Neural cell (in vitro differentiated cells): ENCODE data around the gene ADORA1. TPM values are rescaled to one million over a fixed set of nuclear protein-coding genes. Genes with fewer than 3 reads are reported as not detected.

Source experiments
- H2AFZ ChIP-seq: fragments of 200-600, 300-800 bp; sonication (generic), shearing (Covaris generic); 2 replicates; pipeline ENCODE4 v1.6.0; 2014; ENCODE audit warnings: low read depth, mild to moderate bottlenecking, antibody characterized with exemption, low read length, moderate library complexity
- H3F3A ChIP-seq: fragments of 200-600 bp; shearing (Covaris generic); 2 replicates; pipeline ENCODE4 v1.6.1; 2016; ENCODE audit warnings: mild to moderate bottlenecking, moderate library complexity, mixed read lengths, antibody characterized with exemption, low read length; ENCODE audit not compliant: insufficient read depth, poor library complexity, severe bottlenecking
- H3K27ac ChIP-seq: fragments of 200-600, 300-800 bp; sonication (generic), shearing (Covaris generic); 2 replicates; pipeline ENCODE4 v1.5.1; 2014; ENCODE audit warnings: mild to moderate bottlenecking, low read length, moderate library complexity
- H3K27me3 ChIP-seq: fragments of 300-800, 200-600 bp; sonication (generic), shearing (Covaris generic); 2 replicates; pipeline ENCODE4 v1.6.0; 2014; ENCODE audit warnings: mild to moderate bottlenecking, low read depth, low read length, moderate library complexity; ENCODE audit not compliant: insufficient read depth
- H3K36me3 ChIP-seq: fragments of 300-800, 200-600 bp; sonication (generic), shearing (Covaris generic); 2 replicates; pipeline ENCODE4 v1.5.1; 2014; ENCODE audit warnings: mild to moderate bottlenecking, antibody characterized with exemption, low read length, moderate library complexity; ENCODE audit not compliant: insufficient read depth
- H3K4me2 ChIP-seq: fragments of 300-800, 200-600 bp; sonication (generic), shearing (Covaris generic); 2 replicates; pipeline ENCODE4 v1.6.0; 2014; ENCODE audit warnings: mild to moderate bottlenecking, low read length
- H3K4me3 ChIP-seq: fragments of 300-800, 200-600 bp; sonication (generic), shearing (Covaris generic); 2 replicates; pipeline ENCODE4 v1.5.1; 2014; ENCODE audit warnings: mild to moderate bottlenecking, low read length, moderate library complexity
- H3K79me2 ChIP-seq: fragments of 200-600 bp; shearing (Covaris generic); replicated peaks from 2 replicates; pipeline ENCODE4 v1.6.0; 2014; ENCODE audit warnings: mild to moderate bottlenecking, low read length, moderate library complexity; ENCODE audit not compliant: insufficient read depth
- H3K9ac ChIP-seq: fragments of 300-800, 200-600 bp; sonication (generic), shearing (Covaris generic); 2 replicates; pipeline ENCODE4 v1.6.1; 2016; ENCODE audit warnings: mild to moderate bottlenecking, low read length, mixed read lengths
- H3K9me2 ChIP-seq: fragments of 200-600 bp; shearing (Covaris generic); 2 replicates; pipeline ENCODE4 v1.6.1; 2016; ENCODE audit warnings: mild to moderate bottlenecking, low read length, mixed read lengths; ENCODE audit not compliant: insufficient read depth
- H3K9me3 ChIP-seq: fragments of 200-600, 300-800 bp; sonication (generic), shearing (Covaris generic); 2 replicates; pipeline ENCODE4 v1.6.1; 2016; ENCODE audit warnings: mild to moderate bottlenecking, mixed run types, low read length, moderate library complexity, mixed read lengths
- H4K20me1 ChIP-seq: fragments of 200-600 bp; shearing (Covaris generic); 2 replicates; pipeline ENCODE4 v1.6.1; 2016; ENCODE audit warnings: mild to moderate bottlenecking, mixed run types; ENCODE audit not compliant: insufficient read depth
- EP300 ChIP-seq: fragments of 450-650 bp; conservative IDR thresholded peaks from 2 replicates; pipeline ENCODE4 v1.6.1; 2014; ENCODE audit warnings: antibody characterized with exemption, mild to moderate bottlenecking, moderate library complexity; ENCODE audit not compliant: poor library complexity, severe bottlenecking
- EZH2 ChIP-seq: fragments of 200-600, 300-800 bp; shearing (Covaris generic), sonication (generic); IDR thresholded peaks from 2 replicates; pipeline ENCODE4 v1.6.1; 2014; ENCODE audit warnings: antibody characterized with exemption, low read length, borderline replicate concordance, mild to moderate bottlenecking; ENCODE audit not compliant: insufficient read depth, poor library complexity, severe bottlenecking
- MXI1 ChIP-seq: fragments of 450-650 bp; conservative IDR thresholded peaks from 2 replicates; pipeline ENCODE4 v1.6.1; 2014; ENCODE audit warnings: antibody characterized with exemption, mild to moderate bottlenecking; ENCODE audit not compliant: poor library complexity, severe bottlenecking
- POLR2AphosphoS5 ChIP-seq: IDR thresholded peaks from 2 replicates; pipeline ENCODE4 v1.6.1; 2012
- RAD21 ChIP-seq: fragments of 450-650 bp; conservative IDR thresholded peaks from 2 replicates; pipeline ENCODE4 v1.6.1; 2014; ENCODE audit warnings: antibody characterized with exemption, mild to moderate bottlenecking, moderate library complexity
- SMC3 ChIP-seq: fragments of 450-650 bp; conservative IDR thresholded peaks from 2 replicates; pipeline ENCODE4 v1.6.1; 2014; ENCODE audit warnings: antibody characterized with exemption, mild to moderate bottlenecking, moderate library complexity; ENCODE audit not compliant: poor library complexity
- TAF1 ChIP-seq: IDR thresholded peaks from 2 replicates; pipeline ENCODE4 v1.6.1; 2012; ENCODE audit warnings: low read depth
- polyA plus RNA-seq: library from polyadenylated mRNA; depleted of rRNA; stranded (reverse); fragments of >200 nt; gene quantifications from 2 replicates; pipeline ENCODE4 v1.2.3, GENCODE V29; 2014
- TF ChIP-seq, protein P1 (sequence below): IDR thresholded peaks from 2 replicates; pipeline ENCODE4 v1.6.1; 2012; ENCODE audit warnings: borderline replicate concordance
- TF ChIP-seq, protein P2 (sequence below): fragments of 450-650 bp; IDR thresholded peaks from 2 replicates; pipeline ENCODE4 v1.5.1; 2014; ENCODE audit warnings: antibody characterized with exemption, mild to moderate bottlenecking, moderate library complexity; ENCODE audit not compliant: poor library complexity, severe bottlenecking

Gene ADORA1
- polyA plus RNA-seq, 1 donor from 2014 or later: 7.2 TPM

DNA sequence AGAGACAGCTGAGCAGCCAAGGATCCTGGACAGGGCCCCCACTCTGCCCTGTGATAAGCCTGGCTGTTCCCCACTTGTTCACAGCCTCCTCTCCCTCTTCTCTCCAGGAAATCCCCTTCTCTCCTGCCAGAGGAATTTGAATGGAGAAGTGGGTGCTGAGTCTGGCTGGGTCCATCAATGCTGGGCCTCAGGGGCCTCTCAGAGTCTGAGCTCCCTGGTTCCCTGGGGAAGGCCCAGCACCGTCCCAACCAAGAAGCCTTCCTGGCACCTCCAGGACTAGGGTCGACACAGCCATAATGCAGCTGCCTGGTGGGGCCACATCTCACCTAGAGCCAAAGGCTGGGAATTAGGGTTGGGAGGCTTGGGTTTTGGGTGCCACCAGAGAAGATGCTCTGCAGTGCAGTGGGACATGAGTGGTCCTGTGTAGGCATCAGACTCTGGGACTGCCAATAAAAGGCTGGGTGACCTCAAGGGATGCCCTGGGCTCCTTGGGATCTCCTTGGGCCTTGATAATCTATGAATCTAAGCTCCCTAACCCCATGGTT, 45.6 kb downstream of the ADORA1 start:
- Histone ChIP-seq H4K20me1 (no peaks in the 10 kb centered on the region), H3K36me3 (no peaks in the 10 kb centered on the region), H3K4me2 (no peak overlapping the region), H3K27me3 (no peaks in the 10 kb centered on the region), H3K79me2 (no peaks in the 10 kb centered on the region), H2AFZ (no peak overlapping the region), H3K27ac (no peak overlapping the region), H3K9me2 (no peaks in the 10 kb centered on the region), H3F3A (no peaks in the 10 kb centered on the region), H3K9ac (no peak overlapping the region), H3K4me3 (no peak overlapping the region), H3K9me3 (no peaks in the 10 kb centered on the region)
- TF ChIP-seq MXI1 (no peak), EZH2 (no peak), SMC3 (no peak), POLR2AphosphoS5 (no peak), EP300 (no peak)
- TF ChIP-seq, protein P1, sequence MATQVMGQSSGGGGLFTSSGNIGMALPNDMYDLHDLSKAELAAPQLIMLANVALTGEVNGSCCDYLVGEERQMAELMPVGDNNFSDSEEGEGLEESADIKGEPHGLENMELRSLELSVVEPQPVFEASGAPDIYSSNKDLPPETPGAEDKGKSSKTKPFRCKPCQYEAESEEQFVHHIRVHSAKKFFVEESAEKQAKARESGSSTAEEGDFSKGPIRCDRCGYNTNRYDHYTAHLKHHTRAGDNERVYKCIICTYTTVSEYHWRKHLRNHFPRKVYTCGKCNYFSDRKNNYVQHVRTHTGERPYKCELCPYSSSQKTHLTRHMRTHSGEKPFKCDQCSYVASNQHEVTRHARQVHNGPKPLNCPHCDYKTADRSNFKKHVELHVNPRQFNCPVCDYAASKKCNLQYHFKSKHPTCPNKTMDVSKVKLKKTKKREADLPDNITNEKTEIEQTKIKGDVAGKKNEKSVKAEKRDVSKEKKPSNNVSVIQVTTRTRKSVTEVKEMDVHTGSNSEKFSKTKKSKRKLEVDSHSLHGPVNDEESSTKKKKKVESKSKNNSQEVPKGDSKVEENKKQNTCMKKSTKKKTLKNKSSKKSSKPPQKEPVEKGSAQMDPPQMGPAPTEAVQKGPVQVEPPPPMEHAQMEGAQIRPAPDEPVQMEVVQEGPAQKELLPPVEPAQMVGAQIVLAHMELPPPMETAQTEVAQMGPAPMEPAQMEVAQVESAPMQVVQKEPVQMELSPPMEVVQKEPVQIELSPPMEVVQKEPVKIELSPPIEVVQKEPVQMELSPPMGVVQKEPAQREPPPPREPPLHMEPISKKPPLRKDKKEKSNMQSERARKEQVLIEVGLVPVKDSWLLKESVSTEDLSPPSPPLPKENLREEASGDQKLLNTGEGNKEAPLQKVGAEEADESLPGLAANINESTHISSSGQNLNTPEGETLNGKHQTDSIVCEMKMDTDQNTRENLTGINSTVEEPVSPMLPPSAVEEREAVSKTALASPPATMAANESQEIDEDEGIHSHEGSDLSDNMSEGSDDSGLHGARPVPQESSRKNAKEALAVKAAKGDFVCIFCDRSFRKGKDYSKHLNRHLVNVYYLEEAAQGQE: no peak
- TF ChIP-seq, protein P2, sequence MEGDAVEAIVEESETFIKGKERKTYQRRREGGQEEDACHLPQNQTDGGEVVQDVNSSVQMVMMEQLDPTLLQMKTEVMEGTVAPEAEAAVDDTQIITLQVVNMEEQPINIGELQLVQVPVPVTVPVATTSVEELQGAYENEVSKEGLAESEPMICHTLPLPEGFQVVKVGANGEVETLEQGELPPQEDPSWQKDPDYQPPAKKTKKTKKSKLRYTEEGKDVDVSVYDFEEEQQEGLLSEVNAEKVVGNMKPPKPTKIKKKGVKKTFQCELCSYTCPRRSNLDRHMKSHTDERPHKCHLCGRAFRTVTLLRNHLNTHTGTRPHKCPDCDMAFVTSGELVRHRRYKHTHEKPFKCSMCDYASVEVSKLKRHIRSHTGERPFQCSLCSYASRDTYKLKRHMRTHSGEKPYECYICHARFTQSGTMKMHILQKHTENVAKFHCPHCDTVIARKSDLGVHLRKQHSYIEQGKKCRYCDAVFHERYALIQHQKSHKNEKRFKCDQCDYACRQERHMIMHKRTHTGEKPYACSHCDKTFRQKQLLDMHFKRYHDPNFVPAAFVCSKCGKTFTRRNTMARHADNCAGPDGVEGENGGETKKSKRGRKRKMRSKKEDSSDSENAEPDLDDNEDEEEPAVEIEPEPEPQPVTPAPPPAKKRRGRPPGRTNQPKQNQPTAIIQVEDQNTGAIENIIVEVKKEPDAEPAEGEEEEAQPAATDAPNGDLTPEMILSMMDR: no peak

DNA sequence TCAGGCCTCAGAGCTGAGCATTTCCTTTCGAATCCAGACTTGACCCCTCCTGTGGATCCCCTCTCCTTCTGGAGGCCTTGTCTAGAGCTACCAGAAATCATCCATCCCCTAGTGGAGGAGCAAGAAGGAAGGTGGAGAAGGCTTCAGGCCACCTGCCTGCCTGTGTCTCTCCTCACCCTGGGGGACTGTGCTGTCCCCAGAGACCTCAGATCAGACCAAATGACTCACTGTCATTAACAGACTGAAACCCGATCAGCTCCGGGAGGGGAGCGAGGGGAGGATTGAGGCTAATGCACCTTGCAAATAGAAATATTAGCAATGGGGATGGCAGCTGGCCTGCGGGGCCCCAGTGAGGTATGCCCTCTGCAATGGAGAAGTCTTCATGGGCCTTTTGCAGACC, 46.0 kb downstream of the ADORA1 start:
- no peak overlapping the region for H3K9ac ChIP-seq
- no peaks in the 10 kb centered on the region for H3K79me2 ChIP-seq
- H2AFZ ChIP-seq: no peak overlapping the region
- H3K4me2 ChIP-seq: no peak overlapping the region
- H3K27me3 ChIP-seq: no peaks in the 10 kb centered on the region
- TF ChIP-seq, protein P2: no peak
- no peak for TF ChIP-seq EZH2
- TF ChIP-seq RAD21: no peak
- no peak for TF ChIP-seq TAF1
- TF ChIP-seq, protein P1: no peak
- TF ChIP-seq EP300: no peak
- no peak for TF ChIP-seq SMC3
- TF ChIP-seq POLR2AphosphoS5: no peak
- no peak for TF ChIP-seq MXI1
- no peaks in the 10 kb centered on the region for H3K9me3 ChIP-seq
- no peaks in the 10 kb centered on the region for H3F3A ChIP-seq
- no peak overlapping the region for H3K27ac ChIP-seq
- H4K20me1 ChIP-seq: no peaks in the 10 kb centered on the region
- no peak overlapping the region for H3K4me3 ChIP-seq
- H3K9me2 ChIP-seq: no peaks in the 10 kb centered on the region
- H3K36me3 ChIP-seq: no peaks in the 10 kb centered on the region
